CD4-positive, alpha-beta T cell treated with Interleukin-1 beta for 1 hour (primary cell): Measurements from ENCODE around the gene ZNF579.

Source experiments
- DNase-seq, 2 donors: peaks; one replicate each; pipeline ENCODE4 v3.0.0-alpha.2; 2020 to 2022

ZNF579 gene

GRCh38 chr19:55580628-55581144 is at the start of gene ZNF579:
ZNF579 (minus strand) TSS chr19:55580848; CDS start chr19:55579639, 1,209 bp downstream.
- DNase-seq: peak; percentile 76 to 80

GRCh38 chr19:55626350-55626749 is 45.7 kb upstream of the ZNF579 start:
- DNase-seq: peak; percentile 68 to 82

GRCh38 chr19:55625004-55625326 is 44.3 kb upstream of the ZNF579 start:
- no peak for DNase-seq

DNA sequence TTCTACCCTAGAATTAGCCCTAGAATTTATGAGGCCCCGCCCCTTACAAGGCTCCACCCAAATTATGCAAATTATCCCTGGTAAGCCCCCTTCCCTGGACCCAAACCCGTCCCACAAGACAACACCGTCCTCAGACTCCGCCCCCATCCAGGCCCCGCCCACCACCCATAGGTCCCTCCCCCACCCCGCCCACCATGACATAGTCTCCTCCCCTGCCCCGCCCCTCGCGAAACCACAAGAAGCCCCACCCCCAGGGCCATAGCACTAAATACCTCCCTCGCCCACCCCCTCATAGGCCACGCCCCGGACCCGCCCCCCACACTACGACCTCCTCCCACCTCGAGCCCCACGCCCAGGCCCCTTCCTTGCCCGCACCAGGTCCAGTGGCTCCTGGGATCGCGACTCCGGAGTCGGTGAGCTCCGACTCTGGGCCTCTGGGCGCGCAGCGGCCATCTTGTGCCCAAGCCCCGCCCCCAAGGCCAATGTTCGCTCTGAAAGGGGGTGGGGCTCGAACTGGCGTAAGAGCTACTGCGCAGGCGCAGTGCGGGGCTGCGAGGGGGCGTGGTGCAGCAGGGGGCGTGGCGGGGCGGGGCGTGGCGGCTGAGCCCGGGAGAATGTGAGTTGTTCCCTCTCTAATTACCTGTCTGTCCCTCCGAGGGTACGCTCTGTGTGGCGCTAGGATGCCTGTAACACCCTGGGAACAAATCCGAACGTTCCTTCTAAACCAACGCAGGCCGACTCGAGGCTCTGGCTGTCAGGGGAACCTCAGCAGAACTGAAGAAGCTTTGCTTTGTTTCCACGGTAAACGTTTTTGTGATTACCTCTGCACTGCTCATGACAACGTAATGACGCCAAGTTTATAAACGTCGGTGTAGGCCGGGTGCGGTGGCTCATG is 43.7 kb upstream of the ZNF579 start, which contains the start of gene ZNF784:
TSS of gene ZNF784 (minus strand) at position 458 of the 895 bp plus-strand sequence. CDS start at position 453, 5 bp downstream.
- DNase-seq: peak; percentile 92 to 93

DNA sequence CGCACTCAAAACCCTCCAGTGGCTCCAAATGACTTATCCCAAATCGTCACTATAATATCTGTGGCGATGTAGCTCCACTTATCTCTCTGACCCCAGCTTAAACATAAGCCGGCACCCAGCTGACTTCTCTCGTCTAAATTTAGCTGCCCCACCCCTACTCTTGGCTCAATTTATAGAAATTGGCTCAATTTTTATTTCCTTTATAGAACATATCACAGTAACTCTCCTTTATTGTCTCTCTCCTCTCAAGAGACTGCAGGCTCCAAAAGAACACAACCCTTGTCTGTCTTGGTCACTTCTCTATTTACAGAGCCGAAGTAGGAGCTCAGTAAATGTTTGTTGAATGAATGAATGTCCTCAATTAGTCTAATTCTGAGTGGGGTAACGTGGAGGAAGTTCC is 42.9 kb upstream of the ZNF579 start:
- DNase-seq: no peak

GRCh38 chr19:55623130-55623529 is 42.5 kb upstream of the ZNF579 start:
- no peak for DNase-seq

DNA sequence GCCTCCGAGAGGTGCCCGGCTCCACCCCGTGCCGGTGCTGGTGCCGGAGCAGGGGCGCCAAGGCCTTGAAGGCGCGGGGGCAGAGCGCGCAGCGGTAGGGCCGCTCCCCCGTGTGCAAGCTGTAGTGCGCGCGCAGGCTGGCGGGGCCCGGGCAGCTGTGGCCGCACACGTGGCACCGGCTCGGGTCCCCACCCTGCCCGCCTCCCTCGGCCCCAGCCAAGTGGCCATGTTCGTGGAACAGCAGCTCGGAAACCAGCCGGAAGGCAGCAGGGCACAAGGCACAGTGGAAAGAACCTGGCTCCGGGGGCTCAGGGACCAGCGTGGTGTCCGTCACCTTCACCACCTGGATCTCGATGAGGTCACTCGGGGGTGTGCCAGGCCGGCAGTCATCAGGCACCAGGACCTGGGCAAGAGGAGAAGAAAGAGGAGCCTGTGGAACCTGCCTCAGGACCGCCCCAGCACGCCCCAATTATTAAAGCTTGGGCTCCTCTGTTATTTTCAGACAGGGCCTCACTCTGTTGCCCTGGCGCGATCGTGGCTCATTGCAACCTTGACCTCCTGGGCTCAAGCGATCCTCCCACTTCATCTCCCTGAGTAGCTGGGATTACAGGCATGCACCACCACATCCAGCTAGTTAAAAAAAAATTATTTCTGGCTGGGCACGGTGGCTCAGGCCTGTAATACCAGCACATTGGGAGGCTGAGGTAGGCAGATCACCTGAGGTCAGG is 41.8 kb upstream of the ZNF579 start:
- no peak for DNase-seq

DNA sequence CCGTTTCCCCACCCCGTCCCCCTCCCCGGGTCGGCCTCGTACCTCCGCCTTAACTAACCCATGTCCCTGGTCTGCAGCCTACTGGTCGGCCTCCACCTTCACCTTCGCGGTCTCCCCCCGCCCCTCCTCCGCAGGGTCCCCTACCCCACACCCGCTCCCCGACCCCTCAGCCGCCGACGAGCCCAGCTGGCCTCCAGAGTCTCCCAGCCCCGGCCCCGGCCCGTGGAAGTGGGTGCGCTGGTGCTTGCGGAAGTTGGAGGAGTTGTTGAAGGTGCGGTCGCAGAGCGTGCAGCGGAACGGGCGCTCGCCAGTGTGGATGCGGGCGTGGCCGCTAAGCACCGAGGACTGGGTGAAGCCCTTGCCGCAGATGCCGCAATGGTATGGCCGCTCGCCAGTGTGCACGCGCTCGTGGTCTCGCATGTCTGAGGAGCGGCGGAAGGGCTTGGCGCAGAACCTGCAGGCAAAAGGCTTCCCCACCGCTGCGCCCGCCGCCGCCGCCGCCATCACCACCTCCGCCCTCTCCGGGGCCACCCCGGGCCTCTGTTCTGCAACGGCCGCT is 41.1 kb upstream of the ZNF579 start:
- DNase-seq: no peak

- DNase-seq: no peak
These were observed 40.6 kb upstream of the ZNF579 start for GRCh38 chr19:55621205-55621672.

- DNase-seq: peak in 1 of 2 donors; percentile 65
These were observed 40.0 kb upstream of the ZNF579 start for GRCh38 chr19:55620410-55621204.

GRCh38 chr19:55619286-55619685 is 38.6 kb upstream of the ZNF579 start:
- no peak for DNase-seq

- DNase-seq: no peak
These were observed 37.8 kb upstream of the ZNF579 start for GRCh38 chr19:55618426-55618825.

GRCh38 chr19:55617426-55617825 is 36.8 kb upstream of the ZNF579 start:
- DNase-seq: no peak

- DNase-seq: no peak
These were observed 35.8 kb upstream of the ZNF579 start for GRCh38 chr19:55616395-55616875.

GRCh38 chr19:55615543-55616394 is 35.1 kb upstream of the ZNF579 start:
- no peak for DNase-seq

DNA sequence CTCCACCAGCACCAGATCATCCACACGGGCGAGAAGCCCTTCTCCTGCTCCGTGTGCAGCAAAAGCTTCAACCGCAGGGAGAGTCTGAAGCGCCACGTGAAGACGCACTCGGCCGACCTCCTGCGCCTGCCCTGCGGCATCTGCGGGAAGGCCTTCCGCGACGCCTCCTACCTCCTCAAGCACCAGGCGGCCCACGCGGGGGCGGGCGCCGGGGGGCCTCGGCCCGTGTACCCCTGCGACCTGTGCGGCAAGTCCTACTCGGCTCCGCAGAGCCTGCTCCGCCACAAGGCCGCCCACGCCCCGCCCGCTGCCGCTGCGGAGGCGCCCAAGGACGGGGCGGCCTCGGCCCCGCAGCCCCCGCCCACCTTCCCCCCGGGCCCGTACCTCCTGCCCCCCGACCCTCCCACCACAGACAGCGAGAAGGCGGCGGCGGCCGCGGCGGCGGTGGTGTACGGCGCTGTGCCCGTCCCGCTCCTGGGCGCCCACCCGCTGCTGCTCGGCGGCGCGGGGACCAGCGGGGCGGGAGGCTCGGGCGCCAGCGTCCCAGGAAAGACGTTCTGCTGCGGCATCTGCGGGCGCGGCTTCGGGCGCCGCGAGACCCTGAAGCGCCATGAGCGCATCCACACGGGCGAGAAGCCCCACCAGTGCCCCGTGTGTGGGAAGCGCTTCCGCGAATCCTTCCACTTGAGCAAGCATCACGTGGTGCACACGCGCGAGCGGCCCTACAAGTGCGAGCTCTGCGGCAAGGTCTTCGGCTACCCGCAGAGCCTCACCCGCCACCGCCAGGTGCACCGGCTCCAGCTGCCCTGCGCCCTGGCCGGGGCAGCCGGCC is 34.3 kb upstream of the ZNF579 start:
- DNase-seq: no peak

GRCh38 chr19:55613930-55614710 is 33.5 kb upstream of the ZNF579 start:
- no peak for DNase-seq

- DNase-seq: no peak
These were observed 32.7 kb upstream of the ZNF579 start for GRCh38 chr19:55613396-55613795.

DNA sequence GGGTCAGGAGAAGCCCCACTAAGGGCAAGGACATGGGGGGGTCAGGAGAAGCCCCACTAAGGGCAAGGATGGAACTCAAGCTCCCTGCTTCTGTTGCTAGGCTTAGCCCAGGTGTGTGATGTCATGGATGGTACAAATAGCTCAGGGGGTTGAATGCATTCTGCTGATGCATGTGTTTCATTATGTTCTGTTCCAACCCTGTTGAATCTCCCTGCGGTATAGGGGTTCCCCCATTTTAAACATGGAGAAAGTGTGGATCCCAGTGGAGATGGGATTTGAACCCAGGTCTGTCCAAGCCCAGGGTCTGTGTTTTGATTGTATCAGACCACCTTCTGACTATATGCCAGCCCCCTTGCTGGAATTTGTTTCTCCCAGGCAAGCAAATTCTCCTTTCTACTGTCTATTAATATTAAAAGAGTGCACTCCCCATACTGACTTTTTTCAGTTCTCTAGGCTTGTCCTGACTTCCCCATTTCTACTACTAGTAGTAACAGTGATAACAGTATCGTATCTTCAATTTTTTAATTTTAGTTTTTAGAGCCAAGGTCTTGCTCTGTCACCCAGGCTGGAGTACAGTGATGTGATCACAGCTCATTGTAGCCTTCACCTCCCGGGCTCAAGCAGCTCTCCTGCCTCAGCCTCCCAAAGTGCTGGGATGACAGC is 31.5 kb upstream of the ZNF579 start:
- DNase-seq: no peak
